ENCODE data around the gene B3GALNT2. TPM values are rescaled to one million over a fixed set of nuclear protein-coding genes. Genes with fewer than 3 reads are reported as not detected.

Gene B3GALNT2
- total RNA-seq, 1 experiment from 2014 or later: 35.5 TPM

GRCh38 chr1:235533476-235534168, 29.4 kb upstream of the B3GALNT2 start:
- Mint-ChIP-seq H3K27me3 (ENCODE audit: insufficient read depth, unreplicated experiment) (peaks cover 4% of the 10 kb centered on the region), H3K9me3 (ENCODE audit: unreplicated experiment) (no peaks in the 10 kb centered on the region), H3K4me3 (ENCODE audit: unreplicated experiment) (no peak overlapping the region), H3K36me3 (ENCODE audit: insufficient read depth, unreplicated experiment) (no peaks in the 10 kb centered on the region), H3K27ac (ENCODE audit: unreplicated experiment) (no peak overlapping the region), H3K4me1 (ENCODE audit: low read depth, unreplicated experiment) (no peaks in the 10 kb centered on the region)
- Histone ChIP-seq H3K4me1 (no peaks in the 10 kb centered on the region), H3K36me3 (ENCODE audit: control insufficient read depth, insufficient read depth, low read length) (no peaks in the 10 kb centered on the region), H3K4me3 (ENCODE audit: low read depth, low read length) (no peak overlapping the region), H3K9me3 (no peaks in the 10 kb centered on the region), H3K27me3 (replicated peaks; ENCODE audit: control insufficient read depth, insufficient read depth, low read length) (no peaks in the 10 kb centered on the region)
- ChIA-PET CTCF (no interaction called here), POLR2A (no interaction called here)
- TF ChIP-seq CTCF (IDR thresholded peaks at IDR 0.05; ENCODE audit: insufficient read depth in 1 of 2, low read depth in 1 of 2, low read length in 1 of 2, severe bottlenecking in 1 of 2, unreplicated experiment in 1 of 2): no peak
- BruUV-seq (replicated peaks): no TSS peak
- no peak for DNase-seq
- intact Hi-C loops (cut with micrococcal nuclease; ENCODE audit: unreplicated experiment): no loop called here

GRCh38 chr1:235532360-235532759, 28.1 kb upstream of the B3GALNT2 start:
- BruUV-seq (replicated peaks): no TSS peak
- Mint-ChIP-seq H3K27me3 (ENCODE audit: insufficient read depth, unreplicated experiment) (peaks cover 4% of the 10 kb centered on the region), H3K36me3 (ENCODE audit: insufficient read depth, unreplicated experiment) (no peaks in the 10 kb centered on the region), H3K9me3 (ENCODE audit: unreplicated experiment) (no peaks in the 10 kb centered on the region), H3K27ac (ENCODE audit: unreplicated experiment) (no peak overlapping the region), H3K4me3 (ENCODE audit: unreplicated experiment) (no peak overlapping the region), H3K4me1 (ENCODE audit: low read depth, unreplicated experiment) (no peaks in the 10 kb centered on the region)
- intact Hi-C loops (cut with micrococcal nuclease; ENCODE audit: unreplicated experiment): no loop called here
- Histone ChIP-seq H3K4me1 (no peaks in the 10 kb centered on the region), H3K9me3 (no peaks in the 10 kb centered on the region), H3K36me3 (ENCODE audit: control insufficient read depth, insufficient read depth, low read length) (no peaks in the 10 kb centered on the region), H3K4me3 (ENCODE audit: low read depth, low read length) (no peak overlapping the region), H3K27me3 (replicated peaks; ENCODE audit: control insufficient read depth, insufficient read depth, low read length) (no peaks in the 10 kb centered on the region)
- TF ChIP-seq CTCF (IDR thresholded peaks at IDR 0.05; ENCODE audit: insufficient read depth in 1 of 2, low read depth in 1 of 2, low read length in 1 of 2, severe bottlenecking in 1 of 2, unreplicated experiment in 1 of 2): no peak
- DNase-seq: no peak
- ChIA-PET CTCF (no interaction called here), POLR2A (no interaction called here)

- H3K27me3 ChIP-seq (replicated peaks; ENCODE audit: control insufficient read depth, insufficient read depth, low read length): no peaks in the 10 kb centered on the region
- H3K36me3 ChIP-seq (ENCODE audit: control insufficient read depth, insufficient read depth, low read length): no peaks in the 10 kb centered on the region
- TF ChIP-seq CTCF (IDR thresholded peaks at IDR 0.05; ENCODE audit: insufficient read depth in 1 of 2, low read depth in 1 of 2, low read length in 1 of 2, severe bottlenecking in 1 of 2, unreplicated experiment in 1 of 2): no peak
- CTCF ChIA-PET: no interaction called here
- H3K9me3 Mint-ChIP-seq (ENCODE audit: unreplicated experiment): no peaks in the 10 kb centered on the region
- H3K4me1 ChIP-seq: no peaks in the 10 kb centered on the region
- no TSS peak for BruUV-seq (replicated peaks)
- H3K36me3 Mint-ChIP-seq (ENCODE audit: insufficient read depth, unreplicated experiment): no peaks in the 10 kb centered on the region
- no peaks in the 10 kb centered on the region for H3K4me1 Mint-ChIP-seq (ENCODE audit: low read depth, unreplicated experiment)
- H3K4me3 ChIP-seq (ENCODE audit: low read depth, low read length): no peak overlapping the region
- POLR2A ChIA-PET: no interaction called here
- no peaks in the 10 kb centered on the region for H3K9me3 ChIP-seq
- H3K27ac Mint-ChIP-seq (ENCODE audit: unreplicated experiment): no peak overlapping the region
- DNase-seq: no peak
- H3K4me3 Mint-ChIP-seq (ENCODE audit: unreplicated experiment): no peak overlapping the region
- intact Hi-C loops (cut with micrococcal nuclease; ENCODE audit: unreplicated experiment): no loop called here
- H3K27me3 Mint-ChIP-seq (ENCODE audit: insufficient read depth, unreplicated experiment): no peaks in the 10 kb centered on the region
Observed at GRCh38 chr1:235527196-235527814, 23.1 kb upstream of the B3GALNT2 start.

Data from Caco-2 (cell line).